Endothelial cell of umbilical vein (primary cell): Measurements from ENCODE around the gene EZH1.

ENCODE experiments used
- CTCF ChIP-seq, 2 donors: IDR thresholded peaks; 1 replicate in 1 of 2; 2 replicates in 1 of 2; pipeline ENCODE4 v1.5.1; 2011; ENCODE audit warnings: low read length in 2 of 2, mild to moderate bottlenecking in 2 of 2, moderate library complexity in 2 of 2, control low read depth in 1 of 2, inconsistent platforms in 1 of 2, low read depth in 1 of 2; ENCODE audit not compliant: insufficient read depth in 1 of 2; ENCODE audit errors: extremely low read depth in 1 of 2
- EZH2 ChIP-seq: IDR thresholded peaks from 2 replicates; pipeline ENCODE4 v1.6.1; 2012; ENCODE audit warnings: borderline replicate concordance, low read depth, mild to moderate bottlenecking, moderate library complexity, low read length, inconsistent platforms; ENCODE audit not compliant: severe bottlenecking
- JUN ChIP-seq: IDR thresholded peaks from 2 replicates; pipeline ENCODE4 v1.6.1; 2011; ENCODE audit warnings: borderline replicate concordance, low read depth; ENCODE audit not compliant: insufficient read length, insufficient read depth
- MAX ChIP-seq: IDR thresholded peaks from 2 replicates; pipeline ENCODE4 v1.6.1; 2011; ENCODE audit not compliant: insufficient read depth, insufficient read length
- MYC ChIP-seq: IDR thresholded peaks from one replicate; pipeline ENCODE4 v1.6.1; 2011; ENCODE audit warnings: mild to moderate bottlenecking, low read depth, low read length
- POLR2A ChIP-seq: IDR thresholded peaks from 2 replicates; pipeline ENCODE4 v1.6.1; 2012; ENCODE audit warnings: low read depth, mild to moderate bottlenecking, control low read depth, low read length
- POLR2AphosphoS5 ChIP-seq: IDR thresholded peaks from 2 replicates; pipeline ENCODE4 v1.6.1; 2012; ENCODE audit warnings: low read depth, mild to moderate bottlenecking, control low read depth, low read length, moderate library complexity; ENCODE audit not compliant: insufficient read depth

GRCh38 chr17:42773290-42774035 is 28.6 kb upstream of the EZH1 start, which contains the start of gene VPS25:
- TF ChIP-seq CTCF (IDR thresholded peaks at IDR 0.05; ENCODE audit: extremely low read depth in 1 of 2, insufficient read depth in 1 of 2, low read depth in 1 of 2, low read length in 2 of 2), result peak in 1 of 2 donors; percentile 3
- TF ChIP-seq POLR2A, result peak; percentile 93
- TF ChIP-seq POLR2AphosphoS5, result peak; percentile 84
- no peak for TF ChIP-seq EZH2
- no peak for TF ChIP-seq MAX
- TF ChIP-seq JUN, result no peak
- no peak for TF ChIP-seq MYC
